ENCODE results near the gene HAPLN1. TPM values are rescaled to one million over a fixed set of nuclear protein-coding genes. Genes with fewer than 3 reads are reported as not detected.

The HAPLN1 gene
- total and polyA plus RNA-seq, 2 of the 8 experiments (the other 6 are each of a cell fraction or from before 2014, with no cell fraction given) = 0.56 to 2.1 TPM

GRCh38 chr5:83714810-83715209 is 5.8 kb downstream of the HAPLN1 start (continued):
- TF ChIP-seq BRCA1 (IDR thresholded peaks at IDR 0.05; ENCODE audit: low read depth, low read length) (no peak), RAD21 (IDR thresholded peaks at IDR 0.05 in 1 of 2, conservative IDR thresholded peaks at IDR 0.05 in 1 of 2; ENCODE audit: low read depth in 2 of 2, low read length in 2 of 2) (no peak)
